GM21528 (cell line): ENCODE data around the gene MS4A4E.
"Not testable (repeated sequence)": the region's sequence is repeated elsewhere in the genome, so short reads cannot be mapped to it uniquely, and the experiment has no call there.

ENCODE experiments used
- ATAC-seq: cut with Tn5 transposase; IDR thresholded peaks from one replicate; pipeline ENCODE4 v1.9.1; 2021; ENCODE audit warnings: mild to moderate bottlenecking, moderate library complexity; ENCODE audit not compliant: unreplicated experiment, low FRiP score

The MS4A4E gene

DNA sequence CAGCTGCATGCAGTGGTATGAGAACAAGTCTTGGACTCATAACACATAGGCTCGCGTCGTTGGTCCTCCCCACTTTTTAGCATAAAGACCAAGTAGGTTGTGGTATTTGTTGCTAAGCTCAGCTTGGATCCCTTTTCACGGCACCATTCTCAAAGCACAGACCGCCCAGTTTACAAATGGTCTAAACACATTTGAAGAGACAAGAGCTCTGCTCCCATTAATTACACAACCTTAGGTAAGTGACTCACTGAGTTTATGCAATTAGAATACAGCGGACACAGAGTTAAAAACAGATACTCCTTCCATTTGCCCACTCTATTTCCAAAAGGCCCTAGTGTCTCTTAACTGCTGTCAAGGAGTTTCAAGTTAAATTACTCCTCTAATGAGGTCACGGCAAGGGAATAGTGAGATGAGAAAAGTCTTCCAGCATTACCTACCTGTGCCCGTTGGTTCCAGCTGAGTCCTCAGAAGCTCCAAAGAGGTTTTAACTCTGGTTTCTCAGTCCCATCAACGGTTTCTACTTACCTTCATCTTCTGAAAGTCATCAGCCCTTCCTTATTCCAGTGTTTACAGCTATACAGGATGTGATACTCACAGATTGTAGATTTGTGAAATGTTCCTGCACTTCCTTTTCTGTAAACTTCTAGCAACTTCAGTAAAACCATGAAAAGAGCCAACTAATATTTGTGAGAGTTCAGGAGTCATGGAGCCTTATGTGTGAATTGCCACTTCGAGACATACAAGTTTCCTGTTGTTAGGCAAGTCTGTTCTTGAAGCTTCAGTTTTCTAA is 60.2 kb downstream of the MS4A4E start, which contains the start of gene MS4A6A:
Gene MS4A6A (minus strand): TSS at position 543 of the 790 bp plus-strand sequence. CDS start 1,356 bp downstream, outside the sequence.
- ATAC-seq = no peak

DNA sequence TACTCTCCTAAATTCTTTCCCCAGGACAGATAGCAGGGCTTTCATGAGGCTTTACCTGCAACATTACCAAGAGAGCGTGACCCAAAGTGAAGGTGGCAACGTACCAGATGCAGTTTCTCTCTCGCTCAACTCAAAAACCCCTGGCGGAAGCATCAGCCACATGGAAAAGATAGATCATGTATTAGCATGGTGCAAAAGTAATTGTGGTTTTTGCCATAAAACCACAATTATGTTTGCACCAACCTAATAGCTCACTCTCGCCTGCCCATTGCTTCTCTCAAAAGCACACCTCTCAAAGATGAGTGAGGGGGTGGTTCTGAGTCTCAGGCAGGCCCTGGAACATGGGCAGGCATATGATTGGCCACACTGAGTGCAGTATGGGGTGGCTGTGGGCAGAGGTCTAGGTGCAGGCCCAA is 67.1 kb downstream of the MS4A4E start:
- no peak for ATAC-seq

DNA sequence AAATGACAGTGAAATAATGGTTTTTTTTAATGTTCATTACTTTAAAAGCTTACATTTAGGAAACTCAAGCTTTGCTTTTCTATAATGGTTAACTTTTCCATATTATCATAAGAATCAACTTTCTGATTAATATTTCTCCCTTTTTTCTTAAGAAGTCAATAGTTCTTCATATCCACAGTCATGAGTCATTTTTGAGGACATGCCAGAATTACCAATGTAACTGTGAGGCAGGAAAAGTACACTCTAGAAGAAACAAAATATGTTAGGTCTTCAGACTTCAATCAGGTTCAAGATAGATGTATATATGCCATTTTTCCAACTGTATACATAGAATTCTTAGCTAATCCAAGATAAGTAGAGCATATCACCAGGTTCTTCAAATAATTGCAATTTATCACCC is 70.9 kb downstream of the MS4A4E start:
- no peak for ATAC-seq

DNA sequence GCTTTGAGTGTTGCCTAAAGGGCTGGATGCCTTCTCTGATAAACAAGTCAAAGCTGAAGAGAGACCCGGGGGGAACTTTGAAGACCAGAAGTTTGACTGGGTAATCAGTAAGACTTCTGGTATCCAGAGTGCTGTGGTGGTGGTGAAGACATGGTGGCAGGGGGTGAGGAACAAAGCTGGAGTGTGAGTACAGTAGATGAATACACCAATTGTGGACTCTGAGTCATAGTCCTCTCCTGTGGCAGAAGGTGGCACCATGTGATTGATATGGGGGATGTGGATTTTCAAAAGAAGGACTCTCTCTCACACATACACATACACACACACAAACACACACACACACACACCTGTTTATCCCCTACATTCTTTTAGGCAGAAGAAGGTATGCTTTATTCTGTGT is 72.4 kb downstream of the MS4A4E start:
- ATAC-seq = no peak

DNA sequence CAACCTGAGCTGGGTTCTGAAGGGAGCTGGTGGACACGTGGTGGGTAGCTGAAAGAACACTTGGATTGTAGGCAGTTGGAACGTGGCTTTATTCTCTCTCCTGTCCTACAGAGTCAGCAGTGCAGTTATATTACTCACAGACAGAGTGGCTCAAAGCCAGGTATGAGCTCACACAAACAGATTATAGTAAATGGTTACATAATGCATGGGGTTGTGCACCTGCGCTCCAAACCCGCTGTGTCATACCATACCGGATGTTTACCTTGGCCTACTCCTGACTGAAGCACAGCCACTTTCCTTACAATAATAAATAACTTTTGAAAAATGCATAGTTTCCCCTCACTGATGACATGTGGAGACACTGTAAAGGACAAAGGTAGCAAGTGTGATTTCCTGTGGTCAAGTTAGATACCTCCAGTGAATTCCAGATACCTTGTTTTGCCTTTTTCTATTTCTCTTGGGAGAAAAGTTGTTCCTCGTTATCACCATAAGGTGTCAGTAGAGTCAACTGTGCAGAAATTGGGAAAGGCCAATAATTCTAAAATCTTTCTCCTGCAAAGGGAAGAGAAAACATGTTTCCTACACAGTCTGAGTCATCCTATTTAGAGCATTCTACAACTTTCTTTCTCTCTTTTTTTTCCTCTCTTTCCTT is 73.5 kb downstream of the MS4A4E start:
- ATAC-seq = no peak

DNA sequence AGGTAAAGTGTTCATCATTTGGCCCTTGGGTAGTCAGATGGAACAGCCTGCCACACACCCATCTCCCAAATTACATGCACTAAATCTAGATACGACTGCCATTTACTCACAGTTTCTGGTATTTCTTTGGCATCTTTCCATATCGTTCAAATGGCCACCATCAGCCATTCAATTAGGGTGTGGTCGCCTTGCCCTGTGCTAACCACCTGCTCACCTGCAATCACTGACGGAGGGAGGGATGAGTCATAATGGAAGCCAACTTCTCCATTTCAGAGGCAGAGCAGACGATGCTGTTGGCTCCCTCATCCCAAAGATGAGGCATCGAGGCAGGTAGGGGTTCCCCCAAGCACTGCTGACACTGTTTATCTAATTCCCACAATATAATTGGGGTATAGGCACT is 74.6 kb downstream of the MS4A4E start:
- ATAC-seq = no peak

DNA sequence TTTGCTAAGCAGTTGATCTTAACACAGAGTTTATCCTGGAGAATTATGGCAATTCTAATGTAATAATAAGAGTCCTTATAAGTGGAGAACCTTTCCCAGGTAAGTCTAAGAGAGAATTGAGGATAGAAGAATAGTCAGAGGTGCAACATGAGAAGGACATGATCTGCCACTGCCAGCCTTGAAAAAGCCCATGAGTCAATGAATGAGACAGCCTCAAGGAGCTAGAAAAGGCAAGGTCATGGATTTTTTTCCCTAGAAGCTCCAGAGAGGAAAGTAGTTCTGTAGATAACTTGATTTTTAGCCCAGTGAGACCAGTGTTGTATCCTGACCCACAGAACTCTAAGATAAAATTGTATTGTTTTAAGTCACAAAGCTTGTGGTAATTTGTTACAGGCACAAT is 77.0 kb downstream of the MS4A4E start:
- no peak for ATAC-seq

DNA sequence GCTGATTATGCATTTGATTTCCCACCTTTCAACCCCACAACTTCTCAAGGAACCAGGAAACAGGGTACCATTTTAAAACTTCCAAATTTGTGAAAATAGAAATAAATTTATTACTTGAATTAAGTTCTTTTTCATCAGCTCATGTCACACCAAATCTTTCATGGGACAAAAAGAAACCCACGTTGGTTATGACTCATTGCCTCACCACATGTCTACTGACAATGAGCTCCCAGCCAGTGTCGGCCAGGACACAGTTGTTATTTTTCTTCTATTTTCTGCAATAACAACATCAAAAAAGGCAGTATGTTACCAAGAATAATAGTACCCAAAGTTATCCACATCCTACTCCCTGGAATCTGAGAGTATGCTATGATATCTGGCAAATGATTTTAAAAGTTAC is 77.4 kb downstream of the MS4A4E start:
- no peak for ATAC-seq

DNA sequence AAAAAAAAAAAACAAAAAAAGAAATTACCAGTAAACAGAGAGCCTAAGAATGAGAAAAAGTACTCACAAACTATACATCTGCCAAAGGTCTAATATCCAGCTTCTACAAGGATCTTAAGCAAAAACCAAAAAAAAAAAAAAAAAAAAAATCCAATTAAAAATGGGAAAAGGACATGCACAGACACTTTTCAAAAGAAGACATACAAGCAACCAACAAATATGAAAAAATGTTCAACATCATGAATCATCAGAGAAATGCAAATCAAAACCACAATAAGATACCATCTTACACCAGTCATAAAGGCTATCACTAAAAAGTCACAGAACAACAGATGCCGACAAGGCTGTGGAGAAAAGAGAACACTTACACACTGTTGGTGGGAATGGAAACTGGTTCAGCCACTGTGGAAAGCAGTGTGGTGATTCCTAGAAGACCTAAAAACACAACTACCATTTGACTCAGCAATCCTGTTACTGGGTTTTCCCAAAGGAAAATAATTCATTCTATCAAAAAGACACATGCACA is 78.3 kb downstream of the MS4A4E start:
- no peak for ATAC-seq

DNA sequence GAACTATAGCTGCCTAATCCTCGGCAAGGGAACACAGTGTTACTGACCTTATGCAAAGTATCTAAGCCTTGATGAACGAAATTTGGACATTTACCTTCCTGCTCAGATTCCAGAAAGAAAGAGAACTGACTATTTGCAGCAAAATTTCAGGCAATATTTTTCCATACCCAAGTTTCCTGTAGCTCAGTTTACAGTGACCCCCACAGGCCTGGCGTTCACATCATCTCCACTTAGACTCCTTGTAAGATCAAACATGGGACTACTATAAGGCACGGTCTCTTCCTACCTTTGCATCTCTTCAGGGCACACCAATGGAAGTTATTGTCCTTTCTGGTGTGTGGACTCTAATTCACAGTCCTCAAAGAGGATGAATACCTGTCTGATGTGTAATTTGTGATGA is 81.2 kb downstream of the MS4A4E start:
- no peak for ATAC-seq

DNA sequence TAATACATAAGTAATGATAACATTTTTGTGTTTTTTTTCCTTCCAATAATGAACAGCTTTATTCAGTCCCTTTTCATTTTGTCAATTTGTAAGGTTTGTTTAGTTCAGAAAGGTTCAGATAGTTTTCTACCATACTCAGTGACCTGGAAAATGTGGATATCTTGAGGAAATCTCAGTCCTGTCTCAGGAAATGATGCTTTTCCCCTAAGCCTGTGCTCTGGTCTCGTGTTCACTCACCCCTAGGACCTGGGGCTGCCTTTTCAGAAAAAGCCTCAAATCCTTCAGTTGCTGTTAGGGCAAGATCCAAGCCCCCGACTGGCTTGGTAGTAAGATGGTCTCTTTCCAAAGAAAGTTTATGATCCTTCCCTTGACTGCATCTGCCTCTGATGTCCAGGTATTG is 81.8 kb downstream of the MS4A4E start:
- ATAC-seq = no peak

DNA sequence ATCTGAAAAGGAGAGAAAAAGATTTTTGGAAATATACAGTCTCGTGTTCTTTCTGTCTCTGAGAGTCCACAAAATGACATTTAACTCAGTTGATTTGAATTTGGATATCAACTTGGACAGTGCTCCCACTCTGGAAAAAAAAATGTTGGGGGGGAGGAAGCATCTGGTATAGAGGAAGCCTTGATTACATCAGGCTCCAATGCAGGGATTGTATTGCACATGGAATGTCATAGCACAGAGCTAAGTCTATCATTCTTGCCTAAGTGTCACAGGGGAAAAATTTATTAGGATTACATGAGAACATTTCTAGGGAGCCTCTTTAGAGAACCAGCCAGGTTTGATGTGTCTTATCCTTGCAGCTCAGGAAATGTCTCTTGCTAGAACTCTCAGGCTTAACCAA is 83.1 kb downstream of the MS4A4E start:
- no peak for ATAC-seq

DNA sequence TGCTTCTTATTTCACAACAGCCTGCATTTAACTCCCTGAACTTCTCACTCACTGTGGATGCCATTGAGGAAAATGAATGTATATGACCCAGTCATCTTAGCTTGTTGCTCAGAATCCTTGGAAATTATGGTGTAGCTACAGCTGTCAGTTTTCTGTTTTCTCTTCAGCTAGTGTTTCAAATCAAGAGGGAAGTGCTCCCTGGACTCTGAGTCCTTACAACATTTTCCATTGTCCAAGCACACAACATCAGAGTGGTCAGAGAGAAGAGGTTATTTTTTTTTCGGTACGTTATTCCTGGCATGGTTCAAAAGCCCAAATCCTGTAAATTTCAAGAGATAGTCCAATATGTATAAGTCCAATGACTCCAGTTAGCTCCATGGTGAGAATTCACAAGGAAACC is 83.7 kb downstream of the MS4A4E start:
- ATAC-seq = no peak

DNA sequence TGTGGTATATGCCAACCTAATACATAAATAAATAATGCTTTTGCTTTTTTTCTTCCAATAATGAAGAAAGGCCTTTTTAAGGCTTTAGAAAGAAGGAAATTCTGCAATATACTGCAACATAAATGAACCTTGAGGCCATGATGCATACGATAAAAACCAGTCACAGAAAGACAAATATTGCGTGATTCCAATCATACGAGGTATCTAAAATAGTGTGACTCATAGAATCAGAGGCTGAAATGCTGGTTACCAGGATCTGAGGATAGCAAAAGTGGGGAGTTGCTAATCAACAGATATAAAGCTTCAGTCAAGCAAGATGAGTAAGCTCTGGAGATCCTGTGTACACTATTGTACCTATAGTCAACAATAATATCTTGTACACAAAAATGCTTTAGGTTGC is 84.3 kb downstream of the MS4A4E start:
- ATAC-seq = no peak

DNA sequence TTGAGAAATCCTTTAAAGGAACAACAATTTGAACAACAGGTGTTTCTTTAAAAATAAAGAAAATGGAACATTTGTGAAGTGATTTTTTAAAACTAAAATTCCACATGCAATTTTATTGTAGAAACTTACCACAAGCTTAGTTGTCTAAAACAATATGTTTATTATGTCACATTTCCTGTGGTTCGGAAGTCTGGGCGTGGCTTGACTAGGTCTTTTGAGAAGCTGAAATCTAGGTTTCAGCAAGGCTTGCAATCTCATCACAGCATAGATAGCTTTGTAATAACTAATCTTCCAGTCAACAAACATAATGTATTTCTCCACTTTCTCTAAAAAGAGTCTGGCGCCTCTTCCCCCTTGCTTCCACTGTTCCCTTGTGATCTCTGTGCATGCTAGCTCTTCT is 87.0 kb downstream of the MS4A4E start:
- ATAC-seq = no peak

DNA sequence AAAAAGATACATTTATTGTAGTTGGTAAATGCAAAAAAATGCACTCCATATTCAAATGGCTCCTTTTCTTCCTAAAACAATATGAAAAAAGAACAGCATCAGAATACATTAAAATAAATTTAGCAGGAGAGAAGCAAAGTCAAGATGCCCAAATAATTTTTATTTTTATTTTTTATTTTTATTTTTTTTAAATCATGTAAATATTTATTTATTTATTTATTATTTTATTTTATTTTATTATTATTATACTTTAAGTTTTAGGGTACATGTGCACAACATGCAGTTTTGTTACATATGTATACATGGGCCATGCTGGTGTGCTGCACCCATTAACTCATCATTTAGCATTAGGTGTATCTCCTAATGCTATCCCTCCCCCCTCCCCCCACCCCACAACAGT is 90.2 kb downstream of the MS4A4E start:
- ATAC-seq = not testable (repeated sequence)

DNA sequence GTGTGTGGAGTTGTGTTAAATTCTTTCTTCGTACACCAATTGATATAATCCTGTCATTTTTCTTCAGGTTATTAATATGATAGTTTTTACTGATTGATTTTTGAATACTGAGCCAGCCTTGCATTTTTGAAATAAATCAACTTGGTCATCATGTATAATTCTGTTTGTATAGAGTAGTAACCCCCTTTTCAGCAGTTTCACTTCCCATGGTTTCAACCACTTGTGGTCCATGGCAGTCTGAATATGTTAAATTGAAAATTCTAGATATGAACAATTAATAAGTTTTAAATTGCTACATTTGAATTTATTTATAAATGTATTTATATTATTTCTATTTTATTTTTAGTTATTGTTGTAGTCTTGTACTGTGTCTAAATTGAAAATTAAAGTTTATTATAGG is 92.7 kb downstream of the MS4A4E start:
- ATAC-seq = no peak
